Frontal cortex (tissue), 4 donors: ENCODE measurements around the gene KCTD15. TPM values are rescaled to one million over a fixed set of nuclear protein-coding genes. Genes with fewer than 3 reads are reported as not detected.

Source experiments
- DNase-seq, 2 donors: peaks; one replicate each; pipeline ENCODE4 v3.0.0; 2012; ENCODE audit warnings: low spot score in 2 of 2
- FAIRE-seq: peaks from 2 replicates; lab custom pipeline; 2012; peaks lifted over from hg19 to GRCh38; lab: Jason Lieb, UNC
- total RNA-seq: library from RNA; depleted of rRNA; stranded (reverse); fragments of >200 nt; gene quantifications from one replicate; pipeline ENCODE4 v1.2.3, GENCODE V29; 2014
- donor health status: control.
- donor health status: control.
- donor health status: control.

The KCTD15 gene
- 69.7 TPM for total RNA-seq

GRCh38 chr19:33796164-33796875 is at the start of gene KCTD15:
Gene KCTD15, plus strand, starts transcription at chr19:33796870. Its CDS starts 3,585 bp downstream, at chr19:33800455.
- DNase-seq, result peak; percentile 51 to 56
- no peak for FAIRE-seq

GRCh38 chr19:33747273-33747672 is 49.4 kb upstream of the KCTD15 start:
- FAIRE-seq (no peak), DNase-seq (no peak)

GRCh38 chr19:33748231-33748630 is 48.4 kb upstream of the KCTD15 start:
- DNase-seq, result no peak
- FAIRE-seq, result no peak

- FAIRE-seq, result no peak
- no peak for DNase-seq
These were observed 47.7 kb upstream of the KCTD15 start for GRCh38 chr19:33749016-33749415.

GRCh38 chr19:33749619-33750175 is 47.0 kb upstream of the KCTD15 start:
- DNase-seq (no peak), FAIRE-seq (no peak)

- DNase-seq (no peak), FAIRE-seq (no peak)
These were observed 45.9 kb upstream of the KCTD15 start for GRCh38 chr19:33750587-33751435.

GRCh38 chr19:33751436-33751770 is 45.3 kb upstream of the KCTD15 start:
- FAIRE-seq (no peak), DNase-seq (no peak)

- DNase-seq, result no peak
- FAIRE-seq, result no peak
These were observed 44.5 kb upstream of the KCTD15 start for GRCh38 chr19:33752018-33752800.

- FAIRE-seq, result no peak
- no peak for DNase-seq
These were observed 43.7 kb upstream of the KCTD15 start for GRCh38 chr19:33752945-33753344.

GRCh38 chr19:33754361-33754760 is 42.3 kb upstream of the KCTD15 start:
- no peak for FAIRE-seq

GRCh38 chr19:33755099-33756035 is 41.3 kb upstream of the KCTD15 start:
- DNase-seq (no peak), FAIRE-seq (no peak)

More at GRCh38 chr19:33754361-33754760, 42.3 kb upstream of the KCTD15 start:
- no peak for DNase-seq

GRCh38 chr19:33756177-33756576 is 40.5 kb upstream of the KCTD15 start:
- FAIRE-seq (no peak), DNase-seq (no peak)

GRCh38 chr19:33758541-33759013 is 38.1 kb upstream of the KCTD15 start:
- FAIRE-seq (no peak), DNase-seq (no peak)

GRCh38 chr19:33759356-33759755 is 37.3 kb upstream of the KCTD15 start:
- no peak for DNase-seq
- no peak for FAIRE-seq

GRCh38 chr19:33763633-33764371 is 32.9 kb upstream of the KCTD15 start:
- DNase-seq (no peak), FAIRE-seq (no peak)

- FAIRE-seq, result no peak
- DNase-seq, result no peak
These were observed 30.0 kb upstream of the KCTD15 start for GRCh38 chr19:33766623-33767022.

- no peak for DNase-seq
- FAIRE-seq, result no peak
These were observed 28.7 kb upstream of the KCTD15 start for GRCh38 chr19:33767898-33768413.

GRCh38 chr19:33769208-33769607 is 27.5 kb upstream of the KCTD15 start:
- no peak for FAIRE-seq
- DNase-seq, result no peak
